Mesenchymal stem cell (in vitro differentiated cells and primary cell): Measurements from ENCODE around the gene APOL1.

Experiments
- DNase-seq: peaks from one replicate; pipeline ENCODE4 v3.0.0-alpha.2; 2013
- H2AFZ ChIP-seq: one replicate; pipeline ENCODE4 v1.6.1; 2013; ENCODE audit warnings: low read depth, mild to moderate bottlenecking, control low read depth, inconsistent platforms, low read length, moderate library complexity
- H2AK5ac ChIP-seq: 2 replicates; pipeline ENCODE4 v1.6.1; 2013; ENCODE audit warnings: low read length, moderate library complexity, mild to moderate bottlenecking, inconsistent platforms; ENCODE audit not compliant: severe bottlenecking
- H2BK120ac ChIP-seq: one replicate; pipeline ENCODE4 v1.6.1; 2013; ENCODE audit warnings: low read depth, mild to moderate bottlenecking, inconsistent platforms, low read length, moderate library complexity
- H2BK12ac ChIP-seq, 2 experiments: one replicate each; pipeline ENCODE4 v1.6.1; 2013; ENCODE audit warnings: inconsistent platforms in 2 of 2, low read length in 2 of 2, mild to moderate bottlenecking in 2 of 2, moderate library complexity in 2 of 2, control low read depth in 1 of 2
- H2BK15ac ChIP-seq: one replicate; pipeline ENCODE4 v1.6.1; 2013; ENCODE audit warnings: mild to moderate bottlenecking, low read depth, inconsistent platforms; ENCODE audit not compliant: poor library complexity, severe bottlenecking
- H2BK5ac ChIP-seq: 2 replicates; pipeline ENCODE4 v1.6.1; 2013; ENCODE audit warnings: low read depth, mild to moderate bottlenecking, low read length, control low read depth, inconsistent platforms; ENCODE audit not compliant: poor library complexity, severe bottlenecking
- H3K14ac ChIP-seq, 2 experiments: one replicate each; pipeline ENCODE4 v1.6.1; 2013; ENCODE audit warnings: inconsistent platforms in 2 of 2, low read length in 2 of 2, control low read depth in 1 of 2, mild to moderate bottlenecking in 1 of 2, moderate library complexity in 1 of 2
- H3K18ac ChIP-seq, 2 experiments: one replicate each; pipeline ENCODE4 v1.6.1; 2013; ENCODE audit warnings: inconsistent platforms in 2 of 2, low read length in 2 of 2, control low read depth in 1 of 2, low read depth in 1 of 2, mild to moderate bottlenecking in 1 of 2
- H3K23ac ChIP-seq, 2 experiments: one replicate each; pipeline ENCODE4 v1.6.1; 2013; ENCODE audit warnings: inconsistent platforms in 2 of 2, low read length in 2 of 2, mild to moderate bottlenecking in 2 of 2, moderate library complexity in 2 of 2, control low read depth in 1 of 2
- H3K27ac ChIP-seq: 2 replicates; pipeline ENCODE4 v1.5.1; 2013; ENCODE audit warnings: mild to moderate bottlenecking, moderate library complexity, low read length, control low read depth, inconsistent platforms; ENCODE audit not compliant: poor library complexity, severe bottlenecking
- H3K27me3 ChIP-seq, 2 experiments: 2 replicates each; pipeline versions ENCODE4 v1.6.1 to v1.7.0; 2013; ENCODE audit warnings: low read length in 2 of 2, mild to moderate bottlenecking in 2 of 2, moderate library complexity in 2 of 2, control low read depth in 1 of 2, inconsistent platforms in 1 of 2; ENCODE audit not compliant: control insufficient read depth in 1 of 2, insufficient read depth in 1 of 2
- H3K36me3 ChIP-seq, 2 experiments: 2 replicates each; pipeline versions ENCODE4 v1.6.1 to v1.7.0; 2013; ENCODE audit warnings: low read length in 2 of 2, control low read depth in 1 of 2, inconsistent platforms in 1 of 2, low read depth in 1 of 2, mild to moderate bottlenecking in 1 of 2; ENCODE audit not compliant: insufficient read depth in 2 of 2, control insufficient read depth in 1 of 2
- H3K4ac ChIP-seq, 2 experiments: one replicate each; pipeline ENCODE4 v1.6.1; 2013; ENCODE audit warnings: inconsistent platforms in 2 of 2, low read length in 2 of 2, mild to moderate bottlenecking in 2 of 2, moderate library complexity in 2 of 2, control low read depth in 1 of 2, low read depth in 1 of 2
- H3K4me1 ChIP-seq: 2 replicates; pipeline ENCODE4 v1.6.1; 2013; ENCODE audit warnings: low read depth, low read length, control low read depth; ENCODE audit not compliant: control insufficient read depth, insufficient read depth
- H3K4me2 ChIP-seq: 2 replicates; pipeline ENCODE4 v1.6.1; 2013; ENCODE audit warnings: low read length, mild to moderate bottlenecking, inconsistent platforms; ENCODE audit not compliant: poor library complexity, severe bottlenecking
- H3K4me3 ChIP-seq, 2 experiments: 2 replicates each; pipeline versions ENCODE4 v1.5.1 to v1.7.0; 2013; ENCODE audit warnings: low read length in 2 of 2, mild to moderate bottlenecking in 2 of 2, control low read depth in 1 of 2, low read depth in 1 of 2; ENCODE audit not compliant: insufficient read depth in 1 of 2
- H3K79me1 ChIP-seq: replicated peaks from 2 replicates; pipeline ENCODE4 v1.6.1; 2013; ENCODE audit warnings: mild to moderate bottlenecking, control low read depth, low read length, inconsistent platforms; ENCODE audit not compliant: poor library complexity, severe bottlenecking
- H3K9ac ChIP-seq: 2 replicates; pipeline ENCODE4 v1.7.0; 2013; ENCODE audit warnings: mild to moderate bottlenecking, low read length, moderate library complexity
- H3K9me3 ChIP-seq: 2 replicates; pipeline ENCODE4 v1.7.0; 2013; ENCODE audit warnings: mild to moderate bottlenecking, low read length; ENCODE audit not compliant: control insufficient read depth
- H4K8ac ChIP-seq: one replicate; pipeline ENCODE4 v1.6.1; 2013; ENCODE audit warnings: inconsistent platforms, mild to moderate bottlenecking, low read length, moderate library complexity
- H4K91ac ChIP-seq: one replicate; pipeline ENCODE4 v1.6.1; 2013; ENCODE audit warnings: mild to moderate bottlenecking, low read length, inconsistent platforms
- WGBS: methylation state at CpG from one replicate; pipeline ENCODE4 v1.1.7; 2013; ENCODE audit warnings: mixed read lengths; 5-methylcytosine and 5-hydroxymethylcytosine counted together

Gene APOL1

GRCh38 chr22:36244522-36245391 lies 8.2 kb upstream of the APOL1 start:
- Histone ChIP-seq H3K4me1 (peaks cover 10% of the 10 kb centered on the region), H2BK5ac (no peak overlapping the region), H3K36me3 (no peaks in the 10 kb centered on the region), H3K79me1 (no peaks in the 10 kb centered on the region), H3K4me2 (no peak overlapping the region), H3K14ac (no peak overlapping the region), H2AFZ (no peak overlapping the region), H3K4ac (no peak overlapping the region), H2BK12ac (no peak overlapping the region), H4K91ac (no peak overlapping the region), H2AK5ac (peak overlapping the region; percentile 46), H3K27ac (peak overlapping the region; percentile 2), H2BK15ac (no peak overlapping the region), H3K27me3 (no peaks in the 10 kb centered on the region), H3K4me3 (no peak overlapping the region), H3K9ac (peak overlapping the region; percentile 27), H3K9me3 (peaks cover 6% of the 10 kb centered on the region), H3K18ac (no peak overlapping the region), H2BK120ac (no peak overlapping the region), H4K8ac (no peak overlapping the region), H3K23ac (no peak overlapping the region)
- 83% methylated on average over 5 of the region's 5 CpGs for WGBS
- no peak for DNase-seq

GRCh38 chr22:36245805-36246356 lies 7.1 kb upstream of the APOL1 start:
- Histone ChIP-seq H3K27me3 (no peaks in the 10 kb centered on the region), H3K14ac (no peak overlapping the region), H2BK5ac (no peak overlapping the region), H3K79me1 (no peaks in the 10 kb centered on the region), H3K4me1 (peaks cover 10% of the 10 kb centered on the region), H2BK120ac (no peak overlapping the region), H3K9me3 (peaks cover 6% of the 10 kb centered on the region), H2BK12ac (no peak overlapping the region), H3K4ac (no peak overlapping the region), H2BK15ac (no peak overlapping the region), H3K4me3 (no peak overlapping the region), H4K8ac (no peak overlapping the region), H3K23ac (peak overlapping the region in 1 of 2 experiments; percentile 32), H4K91ac (no peak overlapping the region), H3K9ac (no peak overlapping the region), H3K4me2 (no peak overlapping the region), H3K27ac (no peak overlapping the region), H2AFZ (no peak overlapping the region), H2AK5ac (no peak overlapping the region), H3K36me3 (no peaks in the 10 kb centered on the region), H3K18ac (no peak overlapping the region)
- 58% methylated on average over 3 of the region's 4 CpGs for WGBS
- DNase-seq = no peak

DNA sequence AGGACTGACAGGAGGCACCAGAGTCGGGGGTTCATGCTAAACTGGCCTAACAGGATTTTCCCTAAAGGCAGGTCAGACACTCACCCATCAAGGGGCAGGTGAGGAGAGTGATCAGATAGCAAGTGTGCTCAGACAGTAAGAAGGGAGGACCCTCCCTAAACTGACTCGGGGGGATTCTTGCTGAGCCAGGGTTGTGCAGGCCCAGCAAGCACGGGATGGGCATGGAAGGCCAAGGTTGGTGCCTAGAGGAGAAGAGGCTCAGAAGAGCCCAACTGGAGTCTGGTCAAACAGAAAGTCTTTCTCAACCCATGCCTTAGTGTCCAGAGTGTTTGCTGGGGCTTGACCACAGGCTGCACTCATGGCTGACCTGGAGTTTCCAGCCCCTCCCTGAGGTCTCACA lies 6.2 kb upstream of the APOL1 start:
- WGBS = 72% methylated on average over 3 of the region's 3 CpGs
- no peaks in the 10 kb centered on the region for H3K27me3 ChIP-seq
- no peak overlapping the region for H4K8ac ChIP-seq
- H4K91ac ChIP-seq = no peak overlapping the region
- no peak overlapping the region for H2BK12ac ChIP-seq
- no peak overlapping the region for H2AFZ ChIP-seq
- no peak overlapping the region for H3K4me2 ChIP-seq
- no peak overlapping the region for H3K14ac ChIP-seq
- H3K9me3 ChIP-seq = peaks cover 6% of the 10 kb centered on the region
- H3K27ac ChIP-seq = no peak overlapping the region
- H3K4ac ChIP-seq = no peak overlapping the region
- H3K18ac ChIP-seq = no peak overlapping the region
- no peak overlapping the region for H2BK5ac ChIP-seq
- H3K9ac ChIP-seq = no peak overlapping the region
- peak overlapping the region; percentile 4 for H2BK15ac ChIP-seq
- no peak overlapping the region for H2BK120ac ChIP-seq
- H3K36me3 ChIP-seq = no peaks in the 10 kb centered on the region
- peaks cover 10% of the 10 kb centered on the region for H3K4me1 ChIP-seq
- H3K23ac ChIP-seq = no peak overlapping the region
- no peak for DNase-seq
- peak overlapping the region; percentile 43 for H2AK5ac ChIP-seq
- no peaks in the 10 kb centered on the region for H3K79me1 ChIP-seq
- H3K4me3 ChIP-seq = no peak overlapping the region

- H2BK120ac ChIP-seq = no peak overlapping the region
- no peak overlapping the region for H4K91ac ChIP-seq
- H3K4me3 ChIP-seq = no peak overlapping the region
- no peak overlapping the region for H3K4me2 ChIP-seq
- peak overlapping the region; percentile 6 for H2AK5ac ChIP-seq
- H2BK12ac ChIP-seq = no peak overlapping the region
- no peak overlapping the region for H2BK15ac ChIP-seq
- H3K4ac ChIP-seq = no peak overlapping the region
- no peak overlapping the region for H3K14ac ChIP-seq
- DNase-seq = no peak
- H3K27ac ChIP-seq = no peak overlapping the region
- no peak overlapping the region for H3K23ac ChIP-seq
- no peaks in the 10 kb centered on the region for H3K27me3 ChIP-seq
- H3K79me1 ChIP-seq = no peaks in the 10 kb centered on the region
- no peak overlapping the region for H3K18ac ChIP-seq
- H4K8ac ChIP-seq = no peak overlapping the region
- H3K36me3 ChIP-seq = no peaks in the 10 kb centered on the region
- H2BK5ac ChIP-seq = no peak overlapping the region
- no peak overlapping the region for H2AFZ ChIP-seq
- WGBS = 76% methylated on average over 5 of the region's 5 CpGs
- H3K9me3 ChIP-seq = peaks cover 6% of the 10 kb centered on the region
- peaks cover 20% of the 10 kb centered on the region for H3K4me1 ChIP-seq
- no peak overlapping the region for H3K9ac ChIP-seq
Measured at GRCh38 chr22:36247955-36248354, 5.0 kb upstream of the APOL1 start.
